OCI-LY3 (cell line): ENCODE results near the gene COP1.
"Not testable (repeated sequence)": the region's sequence is repeated elsewhere in the genome, so short reads cannot be mapped to it uniquely, and the experiment has no call there.

Experiments
- H2AFZ ChIP-seq: fragments of 200-600, 300-600 bp; shearing (Covaris generic); 2 replicates; pipeline ENCODE4 v1.6.0; 2014; ENCODE audit warnings: antibody characterized with exemption, low read depth, low read length
- H3K27ac ChIP-seq: fragments of 200-600, 300-600 bp; sonication (generic); 2 replicates; pipeline ENCODE4 v1.5.1; 2014; ENCODE audit warnings: mild to moderate bottlenecking, low read length, moderate library complexity, mixed read lengths
- H3K27me3 ChIP-seq: fragments of 200-600, 300-600 bp; sonication (generic); 2 replicates; pipeline ENCODE4 v1.6.1; 2014; ENCODE audit warnings: low read depth, low read length, mixed read lengths
- H3K36me3 ChIP-seq: fragments of 200-600, 300-600 bp; sonication (generic); replicated peaks from 2 replicates; pipeline ENCODE3; 2014; ENCODE audit warnings: low read depth, low read length, mixed read lengths
- H3K4me1 ChIP-seq: fragments of 300-600, 200-600 bp; sonication (generic); 2 replicates; pipeline ENCODE4 v1.6.1; 2014; ENCODE audit warnings: low read length, mixed read lengths
- H3K4me2 ChIP-seq: fragments of 200-600, 300-600 bp; sonication (generic); 2 replicates; pipeline ENCODE4 v1.6.1; 2014; ENCODE audit warnings: low read length, mixed read lengths
- H3K4me3 ChIP-seq: fragments of 300-600, 200-600 bp; sonication (generic); 2 replicates; pipeline ENCODE4 v1.5.1; 2014; ENCODE audit warnings: antibody characterized with exemption, mild to moderate bottlenecking, low read length, moderate library complexity
- H3K79me2 ChIP-seq: fragments of 300-600, 200-600 bp; shearing (Covaris generic); 2 replicates; pipeline ENCODE4 v1.6.1; 2014; ENCODE audit warnings: mild to moderate bottlenecking, low read length, mixed read lengths
- H3K9ac ChIP-seq: fragments of 300-600, 200-600 bp; shearing (Covaris generic); 2 replicates; pipeline ENCODE4 v1.6.0; 2014; ENCODE audit warnings: mild to moderate bottlenecking, low read length, moderate library complexity
- H3K9me3 ChIP-seq: fragments of 200-600, 300-600 bp; shearing (Covaris generic); 2 replicates; pipeline ENCODE4 v1.6.1; 2014; ENCODE audit warnings: low read length, mixed read lengths; ENCODE audit not compliant: insufficient read depth
- H4K20me1 ChIP-seq: fragments of 200-600, 300-600 bp; sonication (generic); 2 replicates; pipeline ENCODE4 v1.6.1; 2016; ENCODE audit warnings: low read length, mixed read lengths; ENCODE audit not compliant: insufficient read depth
- CTCF ChIP-seq: fragments of 200-600, 300-600 bp; sonication (generic); IDR thresholded peaks from 2 replicates; pipeline ENCODE4 v1.5.1; 2014; ENCODE audit warnings: antibody characterized with exemption, low read length, low read depth
- EZH2phosphoT487 ChIP-seq: fragments of 200-600 bp; shearing (Covaris generic); IDR thresholded peaks from 2 replicates; pipeline ENCODE4 v1.6.1; 2018; ENCODE audit warnings: antibody characterized with exemption, mixed run types, low read depth

The COP1 gene

GRCh38 chr1:176096015-176096414 is 111.1 kb downstream of the COP1 start:
- Histone ChIP-seq H3K79me2 (no peaks in the 10 kb centered on the region), H2AFZ (no peak overlapping the region), H3K4me2 (no peak overlapping the region), H3K4me1 (no peaks in the 10 kb centered on the region), H3K9me3 (no peaks in the 10 kb centered on the region), H3K9ac (no peak overlapping the region), H3K4me3 (no peak overlapping the region), H3K27me3 (no peaks in the 10 kb centered on the region), H3K36me3 (no peaks in the 10 kb centered on the region), H4K20me1 (no peaks in the 10 kb centered on the region), H3K27ac (no peak overlapping the region)
- TF ChIP-seq EZH2phosphoT487 (no peak), CTCF (no peak)

- H3K4me3 ChIP-seq = no peak overlapping the region
- no peak overlapping the region for H2AFZ ChIP-seq
- no peak overlapping the region for H3K9ac ChIP-seq
- no peak overlapping the region for H3K27ac ChIP-seq
- H3K27me3 ChIP-seq = no peaks in the 10 kb centered on the region
- H3K4me2 ChIP-seq = no peak overlapping the region
- TF ChIP-seq EZH2phosphoT487 = no peak
- TF ChIP-seq CTCF = no peak
- no peaks in the 10 kb centered on the region for H3K4me1 ChIP-seq
- H3K9me3 ChIP-seq = no peaks in the 10 kb centered on the region
- H3K36me3 ChIP-seq = no peaks in the 10 kb centered on the region
- H4K20me1 ChIP-seq = no peaks in the 10 kb centered on the region
- H3K79me2 ChIP-seq = no peaks in the 10 kb centered on the region
Observed at GRCh38 chr1:176090766-176091165, 116.3 kb downstream of the COP1 start.

- not testable (repeated sequence) for H3K4me2 ChIP-seq, H3K9me3 ChIP-seq, H4K20me1 ChIP-seq, H3K9ac ChIP-seq, H2AFZ ChIP-seq, H3K79me2 ChIP-seq, H3K4me3 ChIP-seq, H3K27me3 ChIP-seq, H3K36me3 ChIP-seq, H3K27ac ChIP-seq, H3K4me1 ChIP-seq
Observed at GRCh38 chr1:176087746-176088145, 119.3 kb downstream of the COP1 start.

- TF ChIP-seq CTCF = peak; percentile 94
- TF ChIP-seq EZH2phosphoT487 = no peak
- H3K79me2 ChIP-seq = peaks cover 11% of the 10 kb centered on the region; the same call in 1 of the 2 replicates
- no peaks in the 10 kb centered on the region for H3K27me3 ChIP-seq
- no peak overlapping the region for H3K4me2 ChIP-seq
- no peaks in the 10 kb centered on the region for H3K4me1 ChIP-seq
- H3K4me3 ChIP-seq = no peak overlapping the region
- peaks cover 11% of the 10 kb centered on the region; the same call in 1 of the 2 replicates for H3K9me3 ChIP-seq
- H3K36me3 ChIP-seq = peaks cover 15% of the 10 kb centered on the region
- no peak overlapping the region for H3K27ac ChIP-seq
- H4K20me1 ChIP-seq = peaks cover 15% of the 10 kb centered on the region
- H2AFZ ChIP-seq = no peak overlapping the region
- H3K9ac ChIP-seq = no peak overlapping the region
Observed at GRCh38 chr1:176073524-176074157, 133.4 kb downstream of the COP1 start.

- Histone ChIP-seq H3K79me2 (no peaks in the 10 kb centered on the region), H3K4me3 (no peak overlapping the region), H3K36me3 (no peaks in the 10 kb centered on the region), H3K9me3 (no peaks in the 10 kb centered on the region), H3K4me2 (no peak overlapping the region), H3K27ac (no peak overlapping the region), H4K20me1 (peaks cover 11% of the 10 kb centered on the region), H3K9ac (no peak overlapping the region), H3K27me3 (no peaks in the 10 kb centered on the region), H2AFZ (no peak overlapping the region), H3K4me1 (no peaks in the 10 kb centered on the region)
- TF ChIP-seq EZH2phosphoT487 (no peak), CTCF (no peak)
Observed at GRCh38 chr1:176068901-176069300, 138.2 kb downstream of the COP1 start.
